Muscle of leg (tissue), 11 donors: ENCODE data around the gene CRB2. TPM values are rescaled to one million over a fixed set of nuclear protein-coding genes. Genes with fewer than 3 reads are reported as not detected.
"Not testable (repeated sequence)": the region's sequence is repeated elsewhere in the genome, so short reads cannot be mapped to it uniquely, and the experiment has no call there.

Experiments used
- DNase-seq: peaks from one replicate; pipeline ENCODE4 v3.0.0; 2013
- H3K27ac ChIP-seq: one replicate; pipeline ENCODE4 v1.5.1; 2013; ENCODE audit warnings: mild to moderate bottlenecking, low read length, control low read depth
- H3K27me3 ChIP-seq: one replicate; pipeline ENCODE4 v1.6.1; 2013; ENCODE audit warnings: low read length; ENCODE audit not compliant: control insufficient read depth, insufficient read depth
- H3K36me3 ChIP-seq: one replicate; pipeline ENCODE4 v1.6.1; 2013; ENCODE audit warnings: low read length; ENCODE audit not compliant: control insufficient read depth, insufficient read depth
- H3K4me1 ChIP-seq: one replicate; pipeline ENCODE4 v1.6.1; 2013; ENCODE audit warnings: low read length; ENCODE audit not compliant: control insufficient read depth, insufficient read depth
- H3K4me3 ChIP-seq: one replicate; pipeline ENCODE4 v1.5.1; 2013; ENCODE audit warnings: low read length, control low read depth
- H3K9me3 ChIP-seq: replicated peaks from 2 replicates; pipeline ENCODE4 v1.6.1; 2013; ENCODE audit warnings: low read depth, low read length; ENCODE audit not compliant: control insufficient read depth
- WGBS: methylation state at CpG from one replicate; pipeline ENCODE4 v1.1.5; 2013; ENCODE audit warnings: missing lambda C conversion rate; ENCODE audit not compliant: insufficient coverage; 5-methylcytosine and 5-hydroxymethylcytosine counted together
- polyA plus RNA-seq, 8 donors: library from polyadenylated mRNA; unstranded; fragments of 120-200 nt; gene quantifications; one replicate each; pipeline versions ENCODE4 v1.2.1 to v1.2.3, GENCODE V29; 2013; ENCODE audit warnings: inconsistent platforms in 1 of 8, low replicate concordance in 1 of 8; ENCODE audit not compliant: insufficient read length in 8 of 8, insufficient read depth in 1 of 8
- total RNA-seq: library from RNA; stranded (reverse); fragments of 120-200 nt; gene quantifications from one replicate; pipeline ENCODE4 v1.2.4, GENCODE V29; 2013

CRB2 gene
- total and polyA plus RNA-seq, 9 donors = 0.04 to 0.22 (median 0.15) TPM

DNA sequence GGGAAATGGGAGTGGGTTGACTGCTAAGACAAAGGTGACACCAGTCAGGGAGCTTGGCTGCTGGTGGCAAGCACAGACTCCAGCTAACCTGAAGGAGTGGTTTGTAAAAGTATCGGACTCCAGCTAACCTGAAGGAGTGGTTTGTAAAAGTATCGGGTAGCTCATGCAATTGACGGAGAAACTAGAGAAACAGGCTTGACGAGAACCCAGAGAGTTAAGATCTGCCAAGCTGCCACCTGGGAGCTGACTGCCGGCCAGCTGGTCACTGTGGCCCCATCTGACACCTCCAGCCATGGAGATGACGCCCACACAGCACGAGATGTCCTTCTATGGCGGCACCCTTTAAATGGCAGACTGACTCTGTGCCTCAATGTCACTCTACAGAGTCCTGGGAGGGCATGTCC, 28.3 kb upstream of the CRB2 start:
- no peaks in the 10 kb centered on the region for H3K36me3 ChIP-seq
- no peak overlapping the region for H3K27ac ChIP-seq
- no peaks in the 10 kb centered on the region for H3K9me3 ChIP-seq
- no peak for DNase-seq
- WGBS = 63% methylated on average over 8 of the region's 8 CpGs
- peaks cover 2% of the 10 kb centered on the region for H3K27me3 ChIP-seq
- H3K4me3 ChIP-seq = no peak overlapping the region
- H3K4me1 ChIP-seq = peaks cover 8% of the 10 kb centered on the region

DNA sequence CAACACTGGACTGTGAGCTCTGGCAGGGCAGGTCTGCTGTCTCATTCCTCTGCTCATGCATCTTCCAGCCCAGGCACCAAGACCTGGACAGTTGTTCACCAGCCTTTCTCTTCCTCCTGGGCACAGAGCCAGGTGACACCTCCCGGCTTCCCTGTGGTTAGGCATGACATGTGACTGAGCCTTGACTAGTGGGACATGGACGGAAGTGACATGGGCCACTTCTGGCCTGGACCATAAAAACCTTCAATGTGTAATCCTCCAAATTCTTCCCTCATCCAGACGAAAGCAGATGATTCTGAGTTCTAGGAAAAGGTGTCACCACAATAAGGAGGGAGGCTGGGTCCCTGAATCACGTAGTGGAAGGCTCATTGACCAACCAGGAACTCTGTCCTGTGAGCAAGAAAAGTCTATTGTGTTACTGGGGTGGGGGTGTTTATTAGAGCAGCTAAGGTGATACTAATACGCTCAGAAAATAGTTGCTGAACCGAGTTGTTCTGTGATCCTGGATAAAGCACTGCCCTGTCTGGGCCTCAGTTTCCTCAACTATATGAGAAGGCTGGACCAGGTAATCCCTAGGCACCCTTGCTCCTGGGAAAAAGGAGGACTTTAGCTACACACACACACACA, 26.6 kb upstream of the CRB2 start:
- Histone ChIP-seq H3K9me3 (no peaks in the 10 kb centered on the region), H3K4me3 (no peak overlapping the region), H3K4me1 (peaks cover 3% of the 10 kb centered on the region), H3K27ac (no peak overlapping the region), H3K27me3 (peaks cover 2% of the 10 kb centered on the region), H3K36me3 (no peaks in the 10 kb centered on the region)
- no peak for DNase-seq
- 80% methylated on average over 2 of the region's 6 CpGs for WGBS

DNA sequence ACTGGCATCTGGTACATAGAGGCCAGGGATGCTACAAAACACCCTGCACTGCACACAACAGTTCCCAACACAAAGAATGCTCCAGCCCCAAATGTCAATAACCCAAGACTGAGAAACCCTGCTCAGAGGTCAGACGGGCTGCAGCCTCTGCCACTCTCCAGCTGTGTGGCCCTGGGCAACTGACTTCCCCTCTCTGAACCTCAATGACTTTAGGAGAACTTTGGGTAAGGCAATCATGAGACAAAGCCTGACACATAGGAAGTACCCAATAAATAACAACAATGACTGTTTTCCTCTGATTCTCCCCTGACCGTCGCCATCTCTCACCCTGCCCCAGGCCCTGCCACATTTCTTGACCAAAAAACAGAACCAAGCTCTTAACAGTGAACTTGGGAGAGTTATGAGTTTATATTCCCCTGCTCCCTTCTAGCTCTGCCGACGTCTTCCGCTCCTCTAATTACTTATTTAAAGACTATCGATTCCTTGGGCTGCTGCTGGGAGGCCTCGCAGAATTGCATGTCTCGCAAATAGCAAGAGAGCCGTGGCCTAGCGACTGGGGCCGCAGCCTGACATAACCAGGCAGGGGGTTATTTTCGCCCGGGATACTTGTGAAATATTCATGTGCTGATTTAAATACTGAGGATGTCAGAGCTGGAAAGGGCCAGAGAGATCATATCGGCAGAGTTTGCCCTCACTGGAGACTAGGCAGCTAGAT, 24.5 kb upstream of the CRB2 start:
- Histone ChIP-seq H3K4me3 (no peak overlapping the region), H3K9me3 (no peaks in the 10 kb centered on the region), H3K4me1 (peaks cover 12% of the 10 kb centered on the region), H3K36me3 (no peaks in the 10 kb centered on the region), H3K27ac (no peak overlapping the region), H3K27me3 (peaks cover 2% of the 10 kb centered on the region)
- no peak for DNase-seq
- WGBS = 87% methylated on average over 9 of the region's 15 CpGs

DNA sequence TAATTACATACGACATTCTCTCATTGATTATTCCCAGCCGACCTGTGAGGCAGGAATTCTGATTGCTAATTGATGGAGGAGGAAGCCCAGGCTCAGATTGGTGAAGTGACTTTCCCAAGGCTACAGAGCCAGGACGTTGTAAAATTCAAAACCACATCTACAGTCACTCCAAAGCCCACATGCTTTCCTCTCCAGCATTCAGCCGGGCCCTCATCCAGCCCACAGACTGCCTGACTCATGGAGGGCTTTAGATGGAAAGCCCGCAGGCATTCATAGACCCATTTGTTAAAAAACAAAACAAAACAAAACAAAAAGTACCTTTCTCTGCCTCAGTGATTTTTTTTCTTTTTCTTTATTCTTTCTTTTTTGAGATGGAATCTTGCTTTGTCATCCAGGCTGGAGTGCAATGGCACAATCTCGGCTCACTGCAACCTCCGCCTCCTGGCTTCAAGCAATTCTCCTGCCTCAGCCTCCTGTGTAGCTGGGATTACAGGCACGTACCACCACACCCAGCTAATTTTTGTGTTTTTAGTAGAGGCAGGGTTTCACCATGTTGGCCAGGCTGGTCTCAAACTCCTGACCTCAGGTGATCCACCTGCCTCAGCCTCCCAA, 22.8 kb upstream of the CRB2 start:
- not testable (repeated sequence) for H3K4me1 ChIP-seq, H3K4me3 ChIP-seq, H3K36me3 ChIP-seq, H3K9me3 ChIP-seq, DNase-seq, H3K27ac ChIP-seq, H3K27me3 ChIP-seq
- WGBS = 38% methylated on average over 3 of the region's 8 CpGs

DNA sequence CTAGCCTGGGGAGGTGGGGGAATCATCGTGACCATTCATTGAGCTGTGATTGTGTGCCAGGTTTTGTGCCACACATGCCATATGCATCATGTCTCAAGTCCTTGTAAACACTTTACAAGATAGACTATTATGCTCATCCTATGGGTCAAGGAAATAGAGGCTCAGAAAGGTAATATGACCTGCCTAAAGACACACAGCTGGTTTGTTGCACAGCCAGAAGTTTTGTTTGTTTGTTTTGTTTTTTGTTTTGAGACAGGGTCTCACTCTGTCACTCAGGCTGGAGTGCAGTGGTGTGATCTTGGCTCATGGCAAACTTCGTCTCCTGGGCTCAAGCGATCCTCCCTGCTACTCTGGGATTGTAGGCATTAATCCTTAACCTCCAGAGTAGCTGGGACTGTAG, 21.4 kb upstream of the CRB2 start:
- H3K36me3 ChIP-seq = no peaks in the 10 kb centered on the region
- no peak overlapping the region for H3K4me3 ChIP-seq
- no CpG with 5 or more reads among the region's 3 CpGs for WGBS
- no peaks in the 10 kb centered on the region for H3K9me3 ChIP-seq
- no peak for DNase-seq
- peaks cover 19% of the 10 kb centered on the region for H3K4me1 ChIP-seq
- no peak overlapping the region for H3K27ac ChIP-seq
- H3K27me3 ChIP-seq = peaks cover 6% of the 10 kb centered on the region

DNA sequence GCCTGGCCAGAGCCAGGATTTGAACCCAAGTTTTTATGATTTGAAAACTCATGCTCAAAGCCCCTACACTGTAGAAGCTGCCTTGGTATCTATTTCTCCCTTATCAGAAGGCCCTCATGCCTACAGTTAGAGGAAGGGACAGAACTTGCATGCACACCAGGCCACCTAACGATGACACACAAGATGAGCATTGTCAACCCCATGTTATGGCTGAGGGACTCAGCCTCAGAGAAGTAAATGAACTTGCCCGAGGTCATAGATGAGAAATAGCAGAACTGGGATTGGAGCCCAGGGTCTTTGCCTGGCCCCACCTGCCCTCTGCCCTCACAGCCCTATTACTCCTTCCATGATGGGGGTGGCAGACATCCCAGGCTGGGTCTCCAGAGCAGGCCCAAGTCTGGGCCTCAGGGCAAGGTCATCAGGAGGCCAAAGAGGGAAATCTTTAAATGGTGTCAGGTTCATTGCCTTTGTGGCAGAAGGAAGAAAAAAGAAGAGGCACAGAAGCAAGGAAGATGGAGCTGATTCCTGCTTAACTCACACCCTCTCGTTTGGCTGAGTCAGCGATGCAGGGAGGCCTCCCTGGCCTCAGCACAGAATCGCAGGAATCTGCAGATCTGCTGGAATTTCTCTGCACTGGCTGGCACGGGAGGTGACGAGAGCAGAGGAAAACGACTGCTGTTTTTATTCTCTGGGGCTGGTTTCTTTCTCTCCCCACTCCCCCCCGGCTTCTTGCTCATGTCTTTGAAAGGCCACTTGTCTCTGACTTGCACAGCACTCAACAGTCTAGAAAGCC, 20.6 kb upstream of the CRB2 start:
- peak; percentile 78 for DNase-seq

DNA sequence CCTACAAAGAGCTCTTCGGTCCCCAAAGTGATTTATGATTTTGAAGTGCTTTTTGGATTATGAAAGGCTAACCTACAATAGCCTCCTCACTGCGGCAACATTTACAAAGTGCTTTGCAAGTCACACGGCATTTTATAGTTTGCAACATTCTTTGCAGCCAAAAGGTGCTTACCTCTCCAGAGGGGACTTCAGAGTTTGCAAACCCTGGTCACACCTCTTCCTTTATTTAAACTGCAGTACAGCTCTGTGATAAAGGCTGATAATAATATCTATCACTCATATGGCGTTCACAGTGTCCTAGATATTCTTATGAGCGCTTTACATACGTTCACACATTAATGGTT, 20.0 kb upstream of the CRB2 start:
- H3K27ac ChIP-seq = peak overlapping the region; percentile 4
- WGBS = no CpG with 5 or more reads among the region's 6 CpGs

More for the DNA sequence above, 20.6 kb upstream of the CRB2 start:
- no peak overlapping the region for H3K4me3 ChIP-seq
- H3K27ac ChIP-seq = peak overlapping the region; percentile 4
- WGBS = 21% methylated on average over 7 of the region's 9 CpGs
- H3K4me1 ChIP-seq = peaks cover 26% of the 10 kb centered on the region
- H3K36me3 ChIP-seq = no peaks in the 10 kb centered on the region
- H3K27me3 ChIP-seq = peaks cover 6% of the 10 kb centered on the region
- no peaks in the 10 kb centered on the region for H3K9me3 ChIP-seq

DNA sequence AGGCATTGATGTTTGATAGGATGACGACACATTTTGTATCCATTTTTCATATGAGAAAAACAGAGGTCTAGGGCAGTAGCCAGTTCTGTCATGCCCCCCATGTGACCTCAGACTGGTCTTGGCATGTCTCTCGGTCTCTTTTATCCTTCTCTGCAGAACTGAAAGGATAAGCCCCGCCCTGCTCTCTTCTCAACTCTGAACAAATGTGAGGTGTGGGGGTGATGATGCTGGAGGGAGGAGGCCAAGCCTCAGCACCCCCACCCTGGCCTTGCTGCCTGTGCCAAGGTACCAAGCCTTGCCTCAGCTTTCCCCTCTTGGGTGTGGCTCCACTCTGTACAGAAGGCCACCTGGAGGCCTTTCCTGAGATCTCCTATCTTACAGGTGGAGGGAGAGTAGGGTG, 19.5 kb upstream of the CRB2 start:
- H3K4me3 ChIP-seq = no peak overlapping the region
- H3K9me3 ChIP-seq = no peaks in the 10 kb centered on the region
- H3K36me3 ChIP-seq = no peaks in the 10 kb centered on the region
- no peak for DNase-seq
- H3K27me3 ChIP-seq = peaks cover 6% of the 10 kb centered on the region
- H3K4me1 ChIP-seq = peaks cover 28% of the 10 kb centered on the region
- H3K27ac ChIP-seq = no peak overlapping the region
- WGBS = no CpG with 5 or more reads among the region's 3 CpGs

More for the DNA sequence above, 20.0 kb upstream of the CRB2 start:
- Histone ChIP-seq H3K4me3 (no peak overlapping the region), H3K9me3 (no peaks in the 10 kb centered on the region), H3K36me3 (no peaks in the 10 kb centered on the region), H3K27me3 (peaks cover 6% of the 10 kb centered on the region), H3K4me1 (peaks cover 28% of the 10 kb centered on the region)
- no peak for DNase-seq

DNA sequence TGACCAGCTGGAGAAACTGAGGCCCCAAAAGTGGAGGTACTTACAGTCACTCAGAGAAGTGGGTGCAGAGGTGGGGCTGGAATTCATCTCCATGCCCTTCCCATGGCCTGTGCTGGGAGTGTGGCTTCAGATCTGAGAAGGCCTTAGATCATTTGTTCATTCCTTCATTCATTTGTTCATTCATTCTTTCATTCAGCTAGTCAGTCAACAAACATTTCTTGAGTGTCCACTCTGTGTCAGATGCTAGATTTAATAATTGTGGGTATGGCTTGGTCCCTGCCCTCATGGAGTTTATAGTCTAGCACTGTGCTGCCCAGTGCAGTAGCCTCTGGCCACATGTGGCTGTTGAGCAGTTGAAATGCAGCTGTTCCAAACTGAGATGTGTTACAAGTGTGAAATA, 19.0 kb upstream of the CRB2 start:
- Histone ChIP-seq H3K27me3 (peaks cover 6% of the 10 kb centered on the region), H3K4me1 (peaks cover 28% of the 10 kb centered on the region), H3K27ac (no peak overlapping the region), H3K36me3 (no peaks in the 10 kb centered on the region), H3K4me3 (no peak overlapping the region), H3K9me3 (no peaks in the 10 kb centered on the region)
- no peak for DNase-seq

DNA sequence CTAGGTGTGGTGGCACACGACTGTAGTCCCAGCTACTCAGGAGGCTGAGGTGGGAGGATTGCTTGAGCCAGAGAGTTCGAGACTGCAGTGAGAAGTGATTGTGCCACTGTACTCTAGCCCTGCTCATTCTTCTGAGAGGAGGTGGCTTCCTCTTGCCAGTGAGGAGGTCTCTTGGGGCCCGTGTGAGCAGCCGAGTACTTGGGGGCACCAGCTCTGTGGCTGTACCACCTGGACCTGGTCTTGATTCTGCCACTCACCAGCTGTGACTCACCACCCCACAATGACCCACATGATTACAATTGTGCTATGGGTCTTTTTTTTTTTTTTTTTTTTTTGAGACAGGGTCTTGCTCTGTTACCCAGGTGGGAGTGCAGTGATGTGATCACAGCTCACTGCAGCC, 18.0 kb upstream of the CRB2 start:
- peaks cover 6% of the 10 kb centered on the region for H3K27me3 ChIP-seq
- H3K4me1 ChIP-seq = peaks cover 28% of the 10 kb centered on the region
- H3K4me3 ChIP-seq = no peak overlapping the region
- no peak for DNase-seq
- no peaks in the 10 kb centered on the region for H3K36me3 ChIP-seq
- H3K27ac ChIP-seq = no peak overlapping the region
- 88% methylated on average over 1 of the region's 4 CpGs for WGBS
- no peaks in the 10 kb centered on the region for H3K9me3 ChIP-seq
